H1 (cell line): ENCODE results near the gene ADRA2C. TPM values are rescaled to one million over a fixed set of nuclear protein-coding genes. Genes with fewer than 3 reads are reported as not detected.
A peak's percentile ranks its signal among the peaks of the same experiment; 100 is the strongest.

Source experiments
- CTCF ChIA-PET: fragments of 300-600 bp; sonication (Branson Sonifier 250); formaldehyde crosslinking; loops from one replicate; lab custom pipeline; 2021; ENCODE audit not compliant: partially characterized antibody; lab: Charles Lee
- POLR2A ChIA-PET: fragments of 300-600 bp; sonication (Branson Sonifier 250); formaldehyde crosslinking; loops from one replicate; lab custom pipeline; 2021; ENCODE audit warnings: inconsistent platforms; ENCODE audit not compliant: partially characterized antibody; lab: Charles Lee
- DNase-seq, 2 experiments: peaks; one replicate each; pipeline versions ENCODE4 v3.0.0 to v3.0.0-alpha.2; 2010 to 2022; ENCODE audit warnings: low spot score in 2 of 2, low read depth in 1 of 2, mixed read lengths in 1 of 2
- FAIRE-seq: peaks from 2 replicates; lab custom pipeline; 2011; peaks lifted over from hg19 to GRCh38; lab: Jason Lieb, UNC
- H2AFZ ChIP-seq: 2 replicates; pipeline ENCODE4 v1.8.1; 2012; ENCODE audit warnings: low read length, inconsistent platforms
- H2AK5ac ChIP-seq: 2 replicates; pipeline ENCODE4 v1.6.1; 2013; ENCODE audit warnings: low read depth, low read length
- H2BK120ac ChIP-seq: replicated peaks from 2 replicates; pipeline ENCODE3; 2013; ENCODE audit warnings: low read depth, low read length, inconsistent platforms
- H2BK12ac ChIP-seq: 2 replicates; pipeline ENCODE4 v1.6.1; 2013; ENCODE audit warnings: low read depth, low read length
- H2BK15ac ChIP-seq: 2 replicates; pipeline ENCODE4 v1.6.1; 2013; ENCODE audit warnings: low read length
- H2BK20ac ChIP-seq: 2 replicates; pipeline ENCODE4 v1.6.1; 2013; ENCODE audit warnings: low read length
- H2BK5ac ChIP-seq: 2 replicates; pipeline ENCODE4 v1.6.1; 2013; ENCODE audit warnings: low read depth, low read length
- H3K14ac ChIP-seq: 2 replicates; pipeline ENCODE4 v1.6.1; 2013; ENCODE audit warnings: inconsistent platforms; ENCODE audit not compliant: insufficient read length
- H3K18ac ChIP-seq: 2 replicates; pipeline ENCODE4 v1.6.1; 2013; ENCODE audit warnings: low read length; ENCODE audit errors: extremely low read depth
- H3K23ac ChIP-seq: 2 replicates; pipeline ENCODE4 v1.6.1; 2013; ENCODE audit warnings: inconsistent platforms; ENCODE audit not compliant: insufficient read length
- H3K23me2 ChIP-seq: 2 replicates; pipeline ENCODE4 v1.6.1; 2013; ENCODE audit warnings: low read depth, low read length
- H3K27ac ChIP-seq: 2 replicates; pipeline ENCODE4 v1.6.1; 2011; ENCODE audit warnings: low read depth, low read length, inconsistent platforms
- H3K27me3 ChIP-seq, 4 experiments: replicated peaks in 1 of 4; 1 replicate in 1 of 4; 2 replicates in 3 of 4; pipeline versions ENCODE4 v1.6.1 to v1.8.1; 2011 to 2013; ENCODE audit warnings: low read length in 3 of 4, mild to moderate bottlenecking in 3 of 4, inconsistent platforms in 2 of 4, mixed read lengths in 2 of 4, moderate library complexity in 1 of 4; ENCODE audit not compliant: control insufficient read depth in 3 of 4, insufficient read depth in 3 of 4; ENCODE audit errors: extremely low read depth in 1 of 4
- H3K36me3 ChIP-seq, 4 experiments: 2 replicates each; pipeline versions ENCODE4 v1.6.1 to v1.8.1; 2011 to 2013; ENCODE audit warnings: mild to moderate bottlenecking in 4 of 4, low read length in 3 of 4, moderate library complexity in 2 of 4, control low read depth in 1 of 4, inconsistent platforms in 1 of 4; ENCODE audit not compliant: insufficient read depth in 4 of 4, control insufficient read depth in 2 of 4
- H3K4ac ChIP-seq: replicated peaks from 2 replicates; pipeline ENCODE3; 2013; ENCODE audit warnings: low read length, low read depth, mixed read lengths, inconsistent platforms; ENCODE audit not compliant: insufficient read length
- H3K4me1 ChIP-seq, 4 experiments: replicated peaks in 1 of 4; 1 replicate in 1 of 4; 2 replicates in 3 of 4; pipeline versions ENCODE4 v1.6.1 to v1.8.1; 2011 to 2013; ENCODE audit warnings: low read length in 3 of 4, inconsistent platforms in 2 of 4, mixed read lengths in 1 of 4; ENCODE audit not compliant: insufficient read depth in 4 of 4, control insufficient read depth in 3 of 4
- H3K4me2 ChIP-seq, 2 experiments: 2 replicates each; pipeline versions ENCODE4 v1.6.1 to v1.8.1; 2011 to 2013; ENCODE audit warnings: low read depth in 2 of 2, low read length in 2 of 2, control low read depth in 1 of 2, inconsistent platforms in 1 of 2, mild to moderate bottlenecking in 1 of 2; ENCODE audit not compliant: insufficient read depth in 1 of 2
- H3K4me3 ChIP-seq, 4 experiments: fragments of 200-600, 300-600 bp in 1 of 4; sonication (generic), shearing (Covaris generic), sonication (Bioruptor Twin) in 1 of 4; 2 replicates each; pipeline versions ENCODE4 v1.5.1 to v1.8.1; 2011 to 2016; ENCODE audit warnings: low read length in 4 of 4, low read depth in 3 of 4, control low read depth in 2 of 4, inconsistent platforms in 2 of 4, mild to moderate bottlenecking in 2 of 4, mixed read lengths in 1 of 4, moderate library complexity in 1 of 4; ENCODE audit not compliant: insufficient read depth in 2 of 4; ENCODE audit errors: extremely low read depth in 1 of 4
- H3K56ac ChIP-seq: replicated peaks from 2 replicates; pipeline ENCODE3; 2013; ENCODE audit warnings: low read depth, mild to moderate bottlenecking, mixed read lengths, low read length, inconsistent platforms; ENCODE audit not compliant: insufficient read length
- H3K79me1 ChIP-seq: 2 replicates; pipeline ENCODE4 v1.6.1; 2013; ENCODE audit warnings: low read depth, low read length, control low read depth
- H3K79me2 ChIP-seq, 2 experiments: 2 replicates each; pipeline versions ENCODE4 v1.6.1 to v1.8.1; 2012 to 2013; ENCODE audit warnings: low read length in 2 of 2, mild to moderate bottlenecking in 2 of 2, inconsistent platforms in 1 of 2; ENCODE audit not compliant: insufficient read depth in 2 of 2, control insufficient read depth in 1 of 2
- H3K9ac ChIP-seq, 4 experiments: replicated peaks in 1 of 4; 1 replicate in 1 of 4; 2 replicates in 3 of 4; pipeline versions ENCODE4 v1.6.1 to v1.8.1; 2011 to 2013; ENCODE audit warnings: low read depth in 3 of 4, low read length in 3 of 4, control low read depth in 2 of 4, mild to moderate bottlenecking in 2 of 4, moderate library complexity in 2 of 4, inconsistent platforms in 1 of 4; ENCODE audit errors: extremely low read depth in 1 of 4
- H3K9me3 ChIP-seq, 2 experiments: 2 replicates each; pipeline versions ENCODE4 v1.6.1 to v1.8.1; 2012 to 2013; ENCODE audit warnings: mild to moderate bottlenecking in 2 of 2, moderate library complexity in 2 of 2, control low read depth in 1 of 2, inconsistent platforms in 1 of 2, low read depth in 1 of 2, low read length in 1 of 2, mixed read lengths in 1 of 2; ENCODE audit not compliant: insufficient read depth in 2 of 2
- H4K20me1 ChIP-seq, 2 experiments: replicated peaks in 1 of 2; 2 replicates each; pipeline versions ENCODE3 to v1.8.1; 2011 to 2013; ENCODE audit warnings: inconsistent platforms in 2 of 2, low read length in 2 of 2, mild to moderate bottlenecking in 1 of 2; ENCODE audit not compliant: insufficient read depth in 2 of 2, control insufficient read depth in 1 of 2
- H4K5ac ChIP-seq: 2 replicates; pipeline ENCODE4 v1.6.1; 2013; ENCODE audit warnings: low read length, low read depth, mixed read lengths, inconsistent platforms; ENCODE audit not compliant: insufficient read length
- H4K8ac ChIP-seq: 2 replicates; pipeline ENCODE4 v1.8.0; 2013; ENCODE audit warnings: mild to moderate bottlenecking, moderate library complexity, low read length, inconsistent platforms; ENCODE audit not compliant: insufficient read depth; ENCODE audit errors: extremely low read depth
- H4K91ac ChIP-seq: replicated peaks from 2 replicates; pipeline ENCODE3; 2013; ENCODE audit warnings: low read length, mixed read lengths, inconsistent platforms; ENCODE audit not compliant: insufficient read length
- CBX5 ChIP-seq: fragments of 300-800, 300-1000 bp; sonication (generic); IDR thresholded peaks from 2 replicates; pipeline ENCODE4 v1.7.1; 2016; ENCODE audit warnings: antibody characterized with exemption, low read length, low read depth
- SIRT6 ChIP-seq: IDR thresholded peaks from one replicate; pipeline ENCODE4 v1.7.1; 2012; ENCODE audit warnings: low read length, inconsistent platforms
- WGBS, 2 experiments: shearing (Covaris generic) in 1 of 2; methylation state at CpG; one replicate each; pipeline versions ENCODE4 v1.1.6 to v1.1.7; 2013 to 2015; ENCODE audit warnings: low lambda C conversion rate in 2 of 2, mixed read lengths in 2 of 2, inconsistent platforms in 1 of 2, low coverage in 1 of 2, missing lambda C conversion rate in 1 of 2; ENCODE audit not compliant: insufficient replicate concordance in 2 of 2, insufficient coverage in 1 of 2, insufficient read length in 1 of 2; ENCODE audit errors: extremely low coverage in 1 of 2, missing lambda C conversion rate in 1 of 2; 5-methylcytosine and 5-hydroxymethylcytosine counted together
- polyA plus RNA-seq, 7 experiments: library from polyadenylated mRNA; depleted of rRNA in 3 of 7; stranded (reverse) in 5 of 7; unstranded in 2 of 7; fragments of >200 nt in 5 of 7; fragments of 200-250 nt in 2 of 7; gene quantifications; 1 replicate in 5 of 7; 2 replicates in 1 of 7; 4 replicates in 1 of 7; pipeline versions ENCODE4 v1.2.1 to v1.2.3, GENCODE V29; 2011 to 2013; ENCODE audit warnings: missing spikeins in 2 of 7, mixed read lengths in 2 of 7
- total RNA-seq: library from RNA; stranded (reverse); fragmentation: NEBNext Ultra II Directional; extraction: Animal tissue kit (Norgen Biotek cat#: 25700); gene quantifications from 2 replicates; pipeline ENCODE4 v1.2.1, GENCODE V29; 2021

ADRA2C gene
- total and polyA plus RNA-seq, 2 of the 8 experiments (the other 6 are each of a cell fraction or from before 2014, with no cell fraction given), result 14.6 to 14.8 TPM

DNA sequence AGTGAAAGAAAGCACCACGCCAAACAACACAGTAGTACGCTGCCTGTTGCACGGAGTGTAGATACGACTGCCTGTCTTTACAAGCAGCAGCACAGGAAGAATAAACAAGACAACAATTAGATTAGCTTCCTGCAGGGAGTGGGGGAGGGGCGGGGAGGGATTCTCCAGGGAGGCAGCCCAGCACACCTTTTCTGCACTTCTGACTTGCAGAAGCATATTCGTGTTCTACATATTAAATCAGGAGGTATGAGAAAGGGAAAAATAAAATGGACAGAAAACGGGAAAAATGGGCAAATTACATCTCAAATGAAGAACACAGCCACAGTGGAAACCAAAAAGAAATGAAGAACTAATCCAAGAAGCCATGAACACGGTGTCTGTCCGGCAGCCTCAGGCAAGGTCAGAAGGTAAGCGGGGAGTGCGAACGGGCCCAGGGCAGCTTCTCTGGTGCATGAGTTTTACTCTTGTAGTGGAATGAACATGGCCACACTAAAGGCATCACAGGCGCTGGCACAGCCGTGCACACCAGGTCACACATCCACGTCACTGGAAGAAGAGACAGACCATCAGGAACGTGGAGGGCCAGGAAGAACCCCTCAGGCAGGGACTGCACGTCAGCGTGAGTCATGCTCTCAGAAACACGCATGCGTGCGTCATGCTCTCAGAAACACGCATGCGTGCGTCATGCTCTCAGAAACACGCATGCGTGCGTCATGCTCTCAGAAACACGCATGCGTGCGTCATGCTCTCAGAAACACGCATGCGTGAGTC is 20.1 kb upstream of the ADRA2C start:
- no peak overlapping the region for H4K91ac ChIP-seq
- peak overlapping the region; percentile 97 for H2BK15ac ChIP-seq
- H3K14ac ChIP-seq, result no peak overlapping the region
- H3K56ac ChIP-seq, result no peak overlapping the region
- H3K4me2 ChIP-seq, result peak overlapping the region; percentile 57 to 78
- peak; percentile 39 for FAIRE-seq
- peak overlapping the region in 1 of 4 experiments; percentile 26; a peak in 3 of 8 replicates for H3K4me3 ChIP-seq
- no peaks in the 10 kb centered on the region; a peak in 2 of 7 replicates for H3K27me3 ChIP-seq
- H3K23ac ChIP-seq, result no peak overlapping the region
- peak overlapping the region; percentile 93 for H3K18ac ChIP-seq
- H3K9me3 ChIP-seq, result peaks cover 4 to 8% of the 10 kb centered on the region in 2 experiments; a peak in 3 of 4 replicates
- DNase-seq, result no peak
- no peak overlapping the region for H3K9ac ChIP-seq
- ChIA-PET POLR2A (interaction anchor here (0.8 to 1.9 kb wide), 5 partner anchors 15 to 37 kb away, joined by 3 to 7 read pairs (median 4); partner anchors contain the start of gene ADRA2C), CTCF (interaction anchor here (0.7 to 1.8 kb wide), 8 partner anchors 13 to 233 kb away, joined by 3 to 8 read pairs (median 4); no protein-coding TSS in a partner anchor)
- no peak overlapping the region for H2AFZ ChIP-seq
- no peaks in the 10 kb centered on the region for H3K79me1 ChIP-seq
- no peak overlapping the region for H3K4ac ChIP-seq
- peak overlapping the region; percentile 90; the same call in 1 of the 2 replicates for H2BK12ac ChIP-seq
- peak overlapping the region; percentile 80; the same call in 1 of the 2 replicates for H2BK20ac ChIP-seq
- H3K4me1 ChIP-seq, result peaks cover 0 to 20% (median 5%) of the 10 kb centered on the region in 4 experiments; a peak in 5 of 7 replicates
- no peaks in the 10 kb centered on the region for H3K79me2 ChIP-seq
- H3K23me2 ChIP-seq, result peaks cover 2% of the 10 kb centered on the region; the same call in 1 of the 2 replicates
- H2BK120ac ChIP-seq, result no peak overlapping the region
- no peak overlapping the region for H4K5ac ChIP-seq
- peak overlapping the region; percentile 65; the same call in 1 of the 2 replicates for H2AK5ac ChIP-seq
- H3K36me3 ChIP-seq, result no peaks in the 10 kb centered on the region
- H4K20me1 ChIP-seq, result no peaks in the 10 kb centered on the region
- WGBS, 2 experiments, result 62% methylated on average over 18 of the region's 32 CpGs; no CpG with 5 or more reads in 1 of the 2 experiments
- no peak overlapping the region for H3K27ac ChIP-seq
- peak overlapping the region; percentile 60; the same call in 1 of the 2 replicates for H2BK5ac ChIP-seq
- TF ChIP-seq SIRT6 (no peak), CBX5 (no peak)
- H4K8ac ChIP-seq, result no peak overlapping the region
